ENCODE measurements around the gene CALM1. TPM values are rescaled to one million over a fixed set of nuclear protein-coding genes. Genes with fewer than 3 reads are reported as not detected.

Gene CALM1
- total and polyA plus RNA-seq, 2 experiments from 2014 or later, result 405 to 862 TPM

DNA sequence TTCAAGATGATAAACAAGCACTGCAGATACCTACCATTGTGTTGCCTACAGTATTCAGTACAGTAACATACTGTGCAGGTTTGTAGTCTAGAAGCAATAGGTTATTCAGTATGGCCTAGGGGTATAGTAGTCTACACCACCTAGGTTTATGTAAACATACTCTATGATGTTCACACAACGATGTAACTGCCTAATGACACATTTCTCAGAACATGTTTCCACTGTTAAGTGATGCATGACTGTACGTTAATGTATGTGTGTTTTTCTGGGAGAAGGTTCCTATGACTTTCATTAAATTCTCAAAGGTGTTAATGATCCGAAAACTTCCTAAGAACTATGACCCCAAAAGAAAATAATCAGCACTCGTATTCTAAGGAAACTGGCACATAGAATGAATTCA lies 20.9 kb upstream of the CALM1 start:
- no peaks in the 10 kb centered on the region for H4K20me1 ChIP-seq (ENCODE audit: insufficient read depth, poor library complexity, severe bottlenecking)
- no peak for TF ChIP-seq EZH2phosphoT487 (IDR thresholded peaks at IDR 0.05; ENCODE audit: low read depth, severe bottlenecking, unreplicated experiment)
- no peak for TF ChIP-seq CTCF (IDR thresholded peaks at IDR 0.05; ENCODE audit: poor library complexity)
- no peak for TF ChIP-seq EZH2 (IDR thresholded peaks at IDR 0.05; ENCODE audit: borderline replicate concordance)
- 85% methylated on average over 4 of the region's 4 CpGs for WGBS (ENCODE audit: low lambda C conversion rate, missing lambda C conversion rate)

DNA sequence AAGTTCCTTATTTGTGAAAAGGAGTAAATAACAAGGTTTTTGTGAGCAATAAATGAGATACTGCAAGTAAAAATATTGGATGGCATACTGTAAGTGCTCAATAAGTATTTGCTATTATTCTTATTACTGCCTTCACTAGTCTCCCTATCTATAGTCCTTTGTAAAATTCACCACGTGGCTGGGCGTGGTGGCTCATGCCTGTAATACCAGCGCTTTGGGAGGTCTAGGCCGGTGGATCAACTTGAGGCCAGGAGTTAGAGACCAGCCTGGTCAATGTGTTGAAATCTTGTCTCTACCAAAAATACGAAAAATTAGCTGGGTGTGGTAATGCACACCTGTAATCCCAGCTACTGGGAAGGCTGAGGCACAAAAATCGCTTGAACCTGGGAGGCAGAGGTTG lies 18.6 kb upstream of the CALM1 start:
- Histone ChIP-seq H3K4me1 (ENCODE audit: insufficient read depth) (peaks cover 11% of the 10 kb centered on the region), H3K9me3 (ENCODE audit: low read depth) (no peaks in the 10 kb centered on the region), H3K79me2 (no peaks in the 10 kb centered on the region), H3K4me3 (no peak overlapping the region), H3K27me3 (no peaks in the 10 kb centered on the region), H3K36me3 (replicated peaks; ENCODE audit: insufficient read depth, low read depth) (no peaks in the 10 kb centered on the region), H3K27ac (no peak overlapping the region), H2AFZ (no peak overlapping the region), H3K9me2 (replicated peaks; ENCODE audit: insufficient read depth) (no peaks in the 10 kb centered on the region), H4K20me1 (ENCODE audit: insufficient read depth, poor library complexity, severe bottlenecking) (no peaks in the 10 kb centered on the region), H3K4me2 (no peak overlapping the region)
- no peak for DNase-seq (ENCODE audit: low spot score)
- WGBS (ENCODE audit: low lambda C conversion rate, missing lambda C conversion rate), result 90% methylated on average over 6 of the region's 6 CpGs
- TF ChIP-seq CTCF (IDR thresholded peaks at IDR 0.05; ENCODE audit: poor library complexity) (no peak), EZH2phosphoT487 (IDR thresholded peaks at IDR 0.05; ENCODE audit: low read depth, severe bottlenecking, unreplicated experiment) (no peak), EZH2 (IDR thresholded peaks at IDR 0.05; ENCODE audit: borderline replicate concordance) (no peak)

More for the DNA sequence above, 20.9 kb upstream of the CALM1 start:
- no peaks in the 10 kb centered on the region for H3K36me3 ChIP-seq (replicated peaks; ENCODE audit: insufficient read depth, low read depth)
- DNase-seq (ENCODE audit: low spot score), result no peak
- no peaks in the 10 kb centered on the region for H3K79me2 ChIP-seq
- no peaks in the 10 kb centered on the region for H3K27me3 ChIP-seq
- H3K4me2 ChIP-seq, result no peak overlapping the region
- no peak overlapping the region for H3K27ac ChIP-seq
- H3K9me3 ChIP-seq (ENCODE audit: low read depth), result no peaks in the 10 kb centered on the region
- H2AFZ ChIP-seq, result no peak overlapping the region
- peaks cover 4% of the 10 kb centered on the region for H3K4me1 ChIP-seq (ENCODE audit: insufficient read depth)
- H3K9me2 ChIP-seq (replicated peaks; ENCODE audit: insufficient read depth), result no peaks in the 10 kb centered on the region
- no peak overlapping the region for H3K4me3 ChIP-seq

DNA sequence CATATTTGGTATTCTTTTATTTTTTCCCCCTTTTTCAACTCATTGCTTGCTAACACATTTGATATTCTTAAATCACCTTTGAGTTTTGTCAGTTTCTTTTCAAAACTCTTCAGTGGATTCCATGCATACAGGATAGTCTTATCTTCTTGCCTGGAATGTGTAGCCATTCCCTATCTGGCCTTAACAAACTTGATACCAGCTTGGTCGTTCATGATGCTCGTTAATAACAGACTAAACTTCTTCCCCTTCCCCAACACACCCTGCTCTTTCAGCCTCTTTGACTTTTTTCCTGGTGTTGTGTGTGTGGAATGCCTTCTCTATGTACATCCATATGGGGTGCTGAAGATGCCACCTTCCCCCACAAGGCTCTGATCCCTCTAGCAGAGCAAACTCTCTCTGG lies 17.7 kb upstream of the CALM1 start:
- no peaks in the 10 kb centered on the region for H3K79me2 ChIP-seq
- H3K9me2 ChIP-seq (replicated peaks; ENCODE audit: insufficient read depth), result no peaks in the 10 kb centered on the region
- H3K9me3 ChIP-seq (ENCODE audit: low read depth), result no peaks in the 10 kb centered on the region
- H3K27ac ChIP-seq, result no peak overlapping the region
- no peak overlapping the region for H3K4me2 ChIP-seq
- H4K20me1 ChIP-seq (ENCODE audit: insufficient read depth, poor library complexity, severe bottlenecking), result no peaks in the 10 kb centered on the region
- peaks cover 15% of the 10 kb centered on the region for H3K4me1 ChIP-seq (ENCODE audit: insufficient read depth)
- H3K27me3 ChIP-seq, result no peaks in the 10 kb centered on the region
- no peak for DNase-seq (ENCODE audit: low spot score)
- no peak overlapping the region for H2AFZ ChIP-seq
- no peak overlapping the region for H3K4me3 ChIP-seq
- H3K36me3 ChIP-seq (replicated peaks; ENCODE audit: insufficient read depth, low read depth), result no peaks in the 10 kb centered on the region
- TF ChIP-seq EZH2phosphoT487 (IDR thresholded peaks at IDR 0.05; ENCODE audit: low read depth, severe bottlenecking, unreplicated experiment) (no peak), CTCF (IDR thresholded peaks at IDR 0.05; ENCODE audit: poor library complexity) (no peak), EZH2 (IDR thresholded peaks at IDR 0.05; ENCODE audit: borderline replicate concordance) (no peak)
- WGBS (ENCODE audit: low lambda C conversion rate, missing lambda C conversion rate), result 53% methylated on average over 2 of the region's 2 CpGs

All from hepatocyte (in vitro differentiated cells).